Stomach (tissue), 9 donors: ENCODE measurements around the gene AFF1. TPM values are rescaled to one million over a fixed set of nuclear protein-coding genes. Genes with fewer than 3 reads are reported as not detected.

Experiments
- DNase-seq, 2 donors: peaks; one replicate each; pipeline versions ENCODE4 v3.0.0 to v3.0.0-alpha.2; 2013 to 2019
- H3K27ac ChIP-seq, 5 donors: fragments of 200-600 bp in 4 of 5; sonication (generic) in 4 of 5; one replicate each; pipeline ENCODE4 v1.5.1; 2013 to 2019; ENCODE audit warnings: mild to moderate bottlenecking in 1 of 5, moderate library complexity in 1 of 5
- H3K27me3 ChIP-seq, 3 donors: fragments of 200-600 bp; sonication (generic); one replicate each; pipeline ENCODE4 v1.5.1; 2017 to 2019; ENCODE audit warnings: mixed run types in 1 of 3
- H3K36me3 ChIP-seq, 4 donors: fragments of 200-600 bp; sonication (generic); 1 replicate in 3 of 4; 2 replicates in 1 of 4; pipeline ENCODE4 v1.5.1; 2016 to 2019
- H3K4me1 ChIP-seq, 4 donors: fragments of 200-600 bp; sonication (generic); one replicate each; pipeline ENCODE4 v1.5.1; 2016 to 2019
- H3K4me3 ChIP-seq, 4 donors: fragments of 200-600 bp; sonication (generic) in 3 of 4; one replicate each; pipeline ENCODE4 v1.5.1; 2016 to 2019; ENCODE audit warnings: mild to moderate bottlenecking in 1 of 4
- H3K9me3 ChIP-seq, 4 donors: fragments of 200-600 bp; sonication (generic); one replicate each; pipeline ENCODE4 v1.5.1; 2016 to 2019
- CTCF ChIP-seq, 7 experiments: fragments of 450-650 bp in 4 of 7; fragments of 200-600 bp in 3 of 7; sonication (generic) in 3 of 7; IDR thresholded peaks; one replicate each; pipeline ENCODE4 v1.5.1; 2016 to 2019; ENCODE audit warnings: antibody characterized with exemption in 7 of 7, control low read depth in 2 of 7, mild to moderate bottlenecking in 1 of 7
- EP300 ChIP-seq: sonication (generic); formaldehyde crosslinking; IDR thresholded peaks from one replicate; pipeline ENCODE4 v1.6.1; 2017; ENCODE audit warnings: antibody characterized with exemption
- POLR2A ChIP-seq, 4 donors: fragments of 450-650 bp; IDR thresholded peaks; one replicate each; pipeline ENCODE4 v1.6.1; 2016; ENCODE audit warnings: antibody characterized with exemption in 4 of 4, control low read depth in 2 of 4, mild to moderate bottlenecking in 1 of 4, moderate library complexity in 1 of 4
- POLR2AphosphoS5 ChIP-seq, 3 donors: sonication (generic); formaldehyde crosslinking; IDR thresholded peaks; one replicate each; pipeline ENCODE4 v1.6.1; 2016; ENCODE audit warnings: antibody characterized with exemption in 3 of 3
- WGBS, 5 donors: extraction: QIAGEN DNeasy Blood & Tissue Kit in 3 of 5; methylation state at CpG; one replicate each; pipeline versions ENCODE4 v1.1.5 to v1.1.7; 2013 to 2018; 5-methylcytosine and 5-hydroxymethylcytosine counted together
- intact Hi-C: fragments of 100-400 bp; cut with DNase I; formaldehyde crosslinking; loops from one replicate; pipeline ENCODE4 v1.15.1; 2023; ENCODE audit warnings: low total_unique reads
- polyA plus RNA-seq, 3 donors: library from polyadenylated mRNA; stranded (reverse); fragments of 200-250 nt; gene quantifications; one replicate each; pipeline ENCODE4 v1.2.3, GENCODE V29; 2013
- total RNA-seq, 5 donors: library from RNA; depleted of rRNA; stranded (reverse); fragments of >200 nt; gene quantifications; one replicate each; pipeline versions ENCODE4 v1.1.0 to v1.2.3, GENCODE V29; 2014 to 2016
- donor health status: healthy with polysubstance abuse.
- donor health status: Bipolar disorder and iron deficiency.
- donor health status: healthy.

The AFF1 gene
- total and polyA plus RNA-seq, 8 donors, result 6.9 to 177 (median 59.1) TPM

- Histone ChIP-seq H3K27ac (no peak overlapping the region), H3K36me3 (no peaks in the 10 kb centered on the region), H3K9me3 (no peaks in the 10 kb centered on the region), H3K4me1 (peaks cover 33 to 94% (median 65%) of the 10 kb centered on the region in 4 donors), H3K27me3 (no peaks in the 10 kb centered on the region), H3K4me3 (no peak overlapping the region)
- intact Hi-C loops, result no loop called here
- DNase-seq, result no peak
- TF ChIP-seq POLR2AphosphoS5 (IDR thresholded peaks at IDR 0.05) (no peak), POLR2A (IDR thresholded peaks at IDR 0.05) (no peak), EP300 (no peak), CTCF (IDR thresholded peaks at IDR 0.05) (no peak)
- 76 to 89% (median 84%) methylated on average over 6 of the region's 6 CpGs for WGBS, 5 donors
Measured at GRCh38 chr4:87076690-87077358, 142.0 kb downstream of the AFF1 start.

- H3K27ac ChIP-seq, result peak overlapping the region in 3 of 5 donors; percentile 72 to 78 (median 77)
- H3K4me1 ChIP-seq, result peaks cover 28 to 97% (median 65%) of the 10 kb centered on the region in 4 donors
- intact Hi-C loops, result no loop called here
Measured at GRCh38 chr4:87077914-87078585, 143.2 kb downstream of the AFF1 start.

GRCh38 chr4:87078987-87079486, 144.2 kb downstream of the AFF1 start:
- Histone ChIP-seq H3K4me3 (no peak overlapping the region), H3K4me1 (peaks cover 20 to 89% (median 60%) of the 10 kb centered on the region in 4 donors), H3K27me3 (no peaks in the 10 kb centered on the region), H3K9me3 (no peaks in the 10 kb centered on the region), H3K36me3 (peaks cover 0 to 2% (median under 1%) of the 10 kb centered on the region in 4 donors), H3K27ac (peak overlapping the region in 4 of 5 donors; percentile 65 to 78 (median 74))
- intact Hi-C loops, result no loop called here
- WGBS, 5 donors, result 16 to 29% (median 23%) methylated on average over 6 of the region's 6 CpGs
- TF ChIP-seq POLR2A (IDR thresholded peaks at IDR 0.05) (no peak), POLR2AphosphoS5 (IDR thresholded peaks at IDR 0.05) (peak; percentile 12 to 65 (median 50))
- peak in 1 of 2 donors; percentile 38 for DNase-seq

More at GRCh38 chr4:87077914-87078585, 143.2 kb downstream of the AFF1 start:
- no peaks in the 10 kb centered on the region for H3K9me3 ChIP-seq
- no peak overlapping the region for H3K4me3 ChIP-seq
- no peaks in the 10 kb centered on the region for H3K27me3 ChIP-seq
- no peak for DNase-seq
- TF ChIP-seq POLR2AphosphoS5 (IDR thresholded peaks at IDR 0.05) (no peak), EP300 (no peak), CTCF (IDR thresholded peaks at IDR 0.05) (no peak)
- no peaks in the 10 kb centered on the region for H3K36me3 ChIP-seq
- 50 to 63% (median 59%) methylated on average over 4 of the region's 4 CpGs for WGBS, 5 donors

- Histone ChIP-seq H3K9me3 (no peaks in the 10 kb centered on the region), H3K27me3 (no peaks in the 10 kb centered on the region), H3K4me1 (peaks cover 20 to 87% (median 56%) of the 10 kb centered on the region in 4 donors), H3K36me3 (peaks cover 0 to 11% (median 10%) of the 10 kb centered on the region in 4 donors), H3K27ac (peak overlapping the region in 4 of 5 donors; percentile 65 to 78 (median 74)), H3K4me3 (no peak overlapping the region)
- TF ChIP-seq POLR2A (IDR thresholded peaks at IDR 0.05) (no peak), POLR2AphosphoS5 (IDR thresholded peaks at IDR 0.05) (no peak), EP300 (no peak)
- intact Hi-C loops, result no loop called here
- DNase-seq, result no peak
- 64 to 68% (median 66%) methylated on average over 2 of the region's 2 CpGs for WGBS, 5 donors
Measured at GRCh38 chr4:87079967-87080366, 145.2 kb downstream of the AFF1 start.

- Histone ChIP-seq H3K36me3 (peaks cover 0 to 14% (median 11%) of the 10 kb centered on the region in 4 donors), H3K27ac (peak overlapping the region in 4 of 5 donors; percentile 65 to 78 (median 74)), H3K4me1 (peaks cover 20 to 86% (median 53%) of the 10 kb centered on the region in 4 donors), H3K4me3 (no peak overlapping the region), H3K27me3 (no peaks in the 10 kb centered on the region), H3K9me3 (no peaks in the 10 kb centered on the region)
- no peak for DNase-seq
- WGBS, 5 donors, result 70 to 83% (median 78%) methylated on average over 3 of the region's 3 CpGs
- TF ChIP-seq CTCF (IDR thresholded peaks at IDR 0.05) (no peak), POLR2AphosphoS5 (IDR thresholded peaks at IDR 0.05) (no peak), POLR2A (IDR thresholded peaks at IDR 0.05) (no peak), EP300 (no peak)
- intact Hi-C loops, result no loop called here
Measured at GRCh38 chr4:87080462-87080861, 145.7 kb downstream of the AFF1 start.
